H9 (cell line): ENCODE measurements around the gene APOL6. TPM values are rescaled to one million over a fixed set of nuclear protein-coding genes. Genes with fewer than 3 reads are reported as not detected.

Experiments used
- DNase-seq: peaks from one replicate; pipeline ENCODE4 v3.0.0-alpha.2; 2017
- H2AFZ ChIP-seq: one replicate; pipeline ENCODE4 v1.6.1; 2013; ENCODE audit warnings: mild to moderate bottlenecking, low read length, control low read depth, moderate library complexity
- H2AK5ac ChIP-seq: 2 replicates; pipeline ENCODE4 v1.6.1; 2013; ENCODE audit warnings: low read length, control low read depth, mixed read lengths; ENCODE audit not compliant: insufficient read length
- H2BK120ac ChIP-seq: one replicate; pipeline ENCODE4 v1.6.1; 2013; ENCODE audit warnings: low read depth, mild to moderate bottlenecking, low read length, control low read depth, inconsistent platforms; ENCODE audit not compliant: poor library complexity, severe bottlenecking
- H2BK12ac ChIP-seq: 2 replicates; pipeline ENCODE4 v1.6.1; 2013; ENCODE audit warnings: low read length, control low read depth, mixed read lengths, low read depth; ENCODE audit not compliant: insufficient read length
- H2BK15ac ChIP-seq: 2 replicates; pipeline ENCODE4 v1.6.1; 2013; ENCODE audit warnings: low read depth, low read length, control low read depth
- H2BK20ac ChIP-seq: one replicate; pipeline ENCODE4 v1.6.1; 2013; ENCODE audit warnings: low read depth, mild to moderate bottlenecking, low read length, control low read depth, inconsistent platforms; ENCODE audit not compliant: poor library complexity, severe bottlenecking
- H2BK5ac ChIP-seq: 2 replicates; pipeline ENCODE4 v1.6.1; 2013; ENCODE audit warnings: low read length, control low read depth, mixed read lengths; ENCODE audit not compliant: insufficient read length
- H3K14ac ChIP-seq: 2 replicates; pipeline ENCODE4 v1.6.1; 2013; ENCODE audit warnings: low read length, control low read depth; ENCODE audit not compliant: insufficient read depth
- H3K18ac ChIP-seq: 2 replicates; pipeline ENCODE4 v1.6.1; 2013; ENCODE audit warnings: low read depth, mild to moderate bottlenecking, mixed read lengths, low read length, control low read depth; ENCODE audit not compliant: insufficient read length
- H3K23ac ChIP-seq: 2 replicates; pipeline ENCODE4 v1.6.1; 2013; ENCODE audit warnings: low read length, control low read depth, mixed read lengths, low read depth; ENCODE audit not compliant: insufficient read length
- H3K23me2 ChIP-seq: 2 replicates; pipeline ENCODE4 v1.6.1; 2013; ENCODE audit warnings: low read depth, mild to moderate bottlenecking, mixed read lengths, low read length, control low read depth; ENCODE audit not compliant: insufficient read length, poor library complexity, severe bottlenecking
- H3K27ac ChIP-seq: 2 replicates; pipeline ENCODE4 v1.5.1; 2013; ENCODE audit warnings: low read length, control low read depth, mixed read lengths, low read depth; ENCODE audit not compliant: insufficient read length
- H3K27me3 ChIP-seq: 2 replicates; pipeline ENCODE4 v1.6.1; 2013; ENCODE audit warnings: low read length, control low read depth, inconsistent platforms; ENCODE audit not compliant: insufficient read depth
- H3K4ac ChIP-seq: 2 replicates; pipeline ENCODE4 v1.6.1; 2013; ENCODE audit warnings: low read depth, mild to moderate bottlenecking, control low read depth, inconsistent platforms, low read length, moderate library complexity
- H3K4me1 ChIP-seq: 2 replicates; pipeline ENCODE4 v1.6.1; 2013; ENCODE audit warnings: low read length, control low read depth, inconsistent platforms; ENCODE audit not compliant: insufficient read depth
- H3K4me2 ChIP-seq: 2 replicates; pipeline ENCODE4 v1.6.1; 2013; ENCODE audit warnings: low read length, control low read depth, mixed read lengths; ENCODE audit not compliant: insufficient read length, insufficient read depth
- H3K56ac ChIP-seq: 2 replicates; pipeline ENCODE4 v1.6.1; 2013; ENCODE audit warnings: low read depth, mild to moderate bottlenecking, mixed read lengths, low read length, control low read depth; ENCODE audit not compliant: insufficient read length
- H3K79me1 ChIP-seq: 2 replicates; pipeline ENCODE4 v1.6.1; 2013; ENCODE audit warnings: low read depth, mild to moderate bottlenecking, moderate library complexity, low read length, control low read depth, inconsistent platforms; ENCODE audit not compliant: insufficient read depth, poor library complexity, severe bottlenecking
- H3K79me2 ChIP-seq: 2 replicates; pipeline ENCODE4 v1.6.1; 2013; ENCODE audit warnings: low read length, control low read depth, inconsistent platforms; ENCODE audit not compliant: insufficient read depth
- H3K9ac ChIP-seq: 2 replicates; pipeline ENCODE4 v1.6.1; 2013; ENCODE audit warnings: low read length, control low read depth, mixed read lengths; ENCODE audit not compliant: insufficient read length; ENCODE audit errors: extremely low read depth
- H3K9me3 ChIP-seq: one replicate; pipeline ENCODE4 v1.6.1; 2013; ENCODE audit warnings: low read depth, low read length, inconsistent platforms; ENCODE audit not compliant: control insufficient read depth
- H3T11ph ChIP-seq: one replicate; pipeline ENCODE4 v1.6.1; 2013; ENCODE audit warnings: mild to moderate bottlenecking, low read length, control low read depth, inconsistent platforms
- H4K20me1 ChIP-seq: one replicate; pipeline ENCODE4 v1.6.1; 2013; ENCODE audit not compliant: control insufficient read depth, insufficient read length, insufficient read depth
- H4K5ac ChIP-seq: 2 replicates; pipeline ENCODE4 v1.6.1; 2013; ENCODE audit warnings: low read depth, mild to moderate bottlenecking, mixed read lengths, low read length, control low read depth; ENCODE audit not compliant: insufficient read length
- H4K8ac ChIP-seq: replicated peaks from 2 replicates; pipeline ENCODE4 v1.6.1; 2013; ENCODE audit warnings: low read length, control low read depth, mixed read lengths, low read depth; ENCODE audit not compliant: insufficient read length
- H4K91ac ChIP-seq: 2 replicates; pipeline ENCODE4 v1.6.1; 2013; ENCODE audit warnings: low read depth, mild to moderate bottlenecking, moderate library complexity, mixed read lengths, low read length, control low read depth; ENCODE audit not compliant: insufficient read length
- H3K27ac Mint-ChIP-seq, 3 experiments: 2 replicates in 2 of 3; 3 replicates in 1 of 3; pipeline ENCODE4 v1.8.0; 2020 to 2021; ENCODE audit warnings: mixed read lengths in 3 of 3, mild to moderate bottlenecking in 1 of 3, moderate library complexity in 1 of 3
- H3K27me3 Mint-ChIP-seq: 2 replicates; pipeline ENCODE4 v1.8.0; 2021; ENCODE audit warnings: low read depth, mild to moderate bottlenecking, moderate library complexity, mixed read lengths
- H3K36me3 Mint-ChIP-seq, 3 experiments: 2 replicates in 2 of 3; 3 replicates in 1 of 3; pipeline ENCODE4 v1.8.0; 2020 to 2021; ENCODE audit warnings: low read depth in 3 of 3, mixed read lengths in 3 of 3; ENCODE audit not compliant: insufficient read depth in 1 of 3
- H3K4me1 Mint-ChIP-seq, 2 experiments: 2 replicates each; pipeline ENCODE4 v1.8.0; 2020; ENCODE audit warnings: mixed read lengths in 2 of 2
- H3K4me3 Mint-ChIP-seq, 2 experiments: 2 replicates in 1 of 2; 3 replicates in 1 of 2; pipeline ENCODE4 v1.8.0; 2020 to 2021; ENCODE audit warnings: mild to moderate bottlenecking in 2 of 2, mixed read lengths in 2 of 2, moderate library complexity in 1 of 2
- H3K9me3 Mint-ChIP-seq, 2 experiments: 2 replicates in 1 of 2; 3 replicates in 1 of 2; pipeline ENCODE4 v1.8.0; 2020; ENCODE audit warnings: mild to moderate bottlenecking in 2 of 2, mixed read lengths in 2 of 2, moderate library complexity in 1 of 2
- WGBS: extraction: QIAGEN DNeasy Blood & Tissue Kit; methylation state at CpG from one replicate; pipeline ENCODE4 v1.1.7; 2013; ENCODE audit warnings: missing lambda C conversion rate, low lambda C conversion rate, mixed read lengths; ENCODE audit not compliant: insufficient read length; ENCODE audit errors: extremely low coverage; 5-methylcytosine and 5-hydroxymethylcytosine counted together
- total RNA-seq: library from RNA; stranded (reverse); gene quantifications from 2 replicates; pipeline ENCODE4 v1.2.1, GENCODE V29; 2021
- TF ChIP-seq, protein P1 (sequence below): fragments of 200-600 bp; sonication (generic); conservative IDR thresholded peaks from 3 replicates; pipeline ENCODE4 v1.8.0; 2021; ENCODE audit warnings: antibody characterized with exemption, mild to moderate bottlenecking

APOL6 gene
- total RNA-seq, 1 experiment from 2014 or later: 0.07 TPM

DNA sequence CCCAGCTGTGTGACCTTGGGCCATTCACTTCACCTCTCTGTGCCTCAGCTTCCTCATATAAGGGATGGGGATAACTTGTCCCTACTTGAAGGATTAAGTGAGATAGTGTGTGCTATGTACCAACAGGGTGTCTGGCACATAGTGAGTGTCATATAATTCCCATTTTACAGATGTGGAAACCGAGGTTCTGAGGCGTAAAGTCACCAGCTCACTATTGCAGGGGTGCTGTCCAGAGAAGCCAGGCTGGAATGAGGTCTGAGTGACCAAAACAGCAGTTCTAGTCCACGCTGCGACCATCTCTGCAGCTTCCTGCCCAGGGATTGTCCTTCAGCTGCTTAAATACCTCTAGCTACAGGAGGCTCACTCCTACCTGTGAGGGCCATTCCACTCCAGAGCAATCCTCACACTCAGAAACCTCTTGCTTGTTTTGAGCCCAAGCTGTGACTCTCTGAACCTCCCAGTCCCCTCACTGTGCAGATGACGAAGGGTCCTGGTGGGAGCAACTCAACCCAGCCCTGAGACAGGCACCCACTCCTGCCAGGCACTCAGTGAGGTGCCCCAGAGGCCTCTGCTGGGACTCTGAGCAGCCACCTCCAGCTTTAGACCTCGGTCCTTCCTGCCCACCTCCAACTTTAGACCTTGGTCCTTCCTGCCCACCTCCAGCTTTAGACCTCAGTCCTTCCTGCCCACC lies 36.9 kb upstream of the APOL6 start:
- no peak overlapping the region for H3K27ac ChIP-seq

More for the DNA sequence above, 36.9 kb upstream of the APOL6 start:
- peaks cover 0 to 5% of the 10 kb centered on the region in 2 experiments; a peak in 1 of 4 replicates for H3K4me1 Mint-ChIP-seq
- DNase-seq: no peak
- Histone ChIP-seq H3K14ac (no peak overlapping the region), H3K4ac (no peak overlapping the region), H2BK15ac (no peak overlapping the region), H2BK12ac (no peak overlapping the region), H4K91ac (no peak overlapping the region), H2AK5ac (no peak overlapping the region), H3K9ac (no peak overlapping the region), H2BK5ac (no peak overlapping the region), H2BK20ac (no peak overlapping the region), H4K8ac (no peak overlapping the region), H3K18ac (no peak overlapping the region), H3K23ac (no peak overlapping the region), H3K79me1 (no peaks in the 10 kb centered on the region), H3K4me1 (no peaks in the 10 kb centered on the region), H3T11ph (no peak overlapping the region), H2AFZ (no peak overlapping the region), H3K4me2 (no peak overlapping the region), H3K9me3 (no peaks in the 10 kb centered on the region), H3K23me2 (no peaks in the 10 kb centered on the region), H3K79me2 (no peaks in the 10 kb centered on the region), H3K56ac (no peak overlapping the region), H2BK120ac (no peak overlapping the region), H4K20me1 (no peaks in the 10 kb centered on the region), H3K27me3 (no peaks in the 10 kb centered on the region), H4K5ac (no peak overlapping the region)
- H3K4me3 Mint-ChIP-seq: no peak overlapping the region
- H3K9me3 Mint-ChIP-seq: no peaks in the 10 kb centered on the region
- H3K27ac Mint-ChIP-seq: no peak overlapping the region; a peak in 1 of 7 replicates
- H3K36me3 Mint-ChIP-seq: no peaks in the 10 kb centered on the region
- H3K27me3 Mint-ChIP-seq: peaks cover 14% of the 10 kb centered on the region
- no CpG with 5 or more reads among the region's 6 CpGs for WGBS
- TF ChIP-seq, protein P1, sequence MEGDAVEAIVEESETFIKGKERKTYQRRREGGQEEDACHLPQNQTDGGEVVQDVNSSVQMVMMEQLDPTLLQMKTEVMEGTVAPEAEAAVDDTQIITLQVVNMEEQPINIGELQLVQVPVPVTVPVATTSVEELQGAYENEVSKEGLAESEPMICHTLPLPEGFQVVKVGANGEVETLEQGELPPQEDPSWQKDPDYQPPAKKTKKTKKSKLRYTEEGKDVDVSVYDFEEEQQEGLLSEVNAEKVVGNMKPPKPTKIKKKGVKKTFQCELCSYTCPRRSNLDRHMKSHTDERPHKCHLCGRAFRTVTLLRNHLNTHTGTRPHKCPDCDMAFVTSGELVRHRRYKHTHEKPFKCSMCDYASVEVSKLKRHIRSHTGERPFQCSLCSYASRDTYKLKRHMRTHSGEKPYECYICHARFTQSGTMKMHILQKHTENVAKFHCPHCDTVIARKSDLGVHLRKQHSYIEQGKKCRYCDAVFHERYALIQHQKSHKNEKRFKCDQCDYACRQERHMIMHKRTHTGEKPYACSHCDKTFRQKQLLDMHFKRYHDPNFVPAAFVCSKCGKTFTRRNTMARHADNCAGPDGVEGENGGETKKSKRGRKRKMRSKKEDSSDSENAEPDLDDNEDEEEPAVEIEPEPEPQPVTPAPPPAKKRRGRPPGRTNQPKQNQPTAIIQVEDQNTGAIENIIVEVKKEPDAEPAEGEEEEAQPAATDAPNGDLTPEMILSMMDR: no peak
